Glutamatergic neuron (in vitro differentiated cells): ENCODE results near the gene IP6K1. TPM values are rescaled to one million over a fixed set of nuclear protein-coding genes. Genes with fewer than 3 reads are reported as not detected.

Source experiments
- DNase-seq: peaks from one replicate; pipeline ENCODE4 v3.0.0; 2022
- H3K27ac Mint-ChIP-seq: one replicate; pipeline ENCODE4 v1.8.0; 2020; ENCODE audit warnings: mild to moderate bottlenecking, mixed read lengths, inconsistent platforms; ENCODE audit not compliant: unreplicated experiment
- H3K27me3 Mint-ChIP-seq: one replicate; pipeline ENCODE4 v1.8.0; 2020; ENCODE audit warnings: mild to moderate bottlenecking, moderate library complexity, mixed read lengths, inconsistent platforms; ENCODE audit not compliant: unreplicated experiment
- H3K36me3 Mint-ChIP-seq: one replicate; pipeline ENCODE4 v1.8.0; 2020; ENCODE audit warnings: mild to moderate bottlenecking, mixed read lengths, inconsistent platforms; ENCODE audit not compliant: unreplicated experiment
- H3K4me1 Mint-ChIP-seq: one replicate; pipeline ENCODE4 v1.8.0; 2020; ENCODE audit warnings: mild to moderate bottlenecking, low read depth, mixed read lengths, inconsistent platforms; ENCODE audit not compliant: unreplicated experiment
- H3K4me3 Mint-ChIP-seq: one replicate; pipeline ENCODE4 v1.8.0; 2020; ENCODE audit warnings: mild to moderate bottlenecking, mixed read lengths, inconsistent platforms; ENCODE audit not compliant: unreplicated experiment
- H3K9me3 Mint-ChIP-seq: one replicate; pipeline ENCODE4 v1.8.0; 2020; ENCODE audit warnings: mild to moderate bottlenecking, moderate library complexity, mixed read lengths, inconsistent platforms; ENCODE audit not compliant: unreplicated experiment
- total RNA-seq: library from RNA; stranded (reverse); fragmentation: NEBNext Ultra II Directional; extraction: Animal tissue kit (Norgen Biotek cat#: 25700); gene quantifications from one replicate; pipeline ENCODE4 v1.2.1, GENCODE V29; 2021; ENCODE audit not compliant: unreplicated experiment
- TF ChIP-seq, protein P1 (sequence below): fragments of 200-600 bp; sonication (generic); IDR thresholded peaks from one replicate; pipeline ENCODE4 v1.5.0; 2021; ENCODE audit not compliant: partially characterized antibody, unreplicated experiment

Gene IP6K1
- total RNA-seq, 1 donor from 2014 or later: 44.6 TPM

DNA sequence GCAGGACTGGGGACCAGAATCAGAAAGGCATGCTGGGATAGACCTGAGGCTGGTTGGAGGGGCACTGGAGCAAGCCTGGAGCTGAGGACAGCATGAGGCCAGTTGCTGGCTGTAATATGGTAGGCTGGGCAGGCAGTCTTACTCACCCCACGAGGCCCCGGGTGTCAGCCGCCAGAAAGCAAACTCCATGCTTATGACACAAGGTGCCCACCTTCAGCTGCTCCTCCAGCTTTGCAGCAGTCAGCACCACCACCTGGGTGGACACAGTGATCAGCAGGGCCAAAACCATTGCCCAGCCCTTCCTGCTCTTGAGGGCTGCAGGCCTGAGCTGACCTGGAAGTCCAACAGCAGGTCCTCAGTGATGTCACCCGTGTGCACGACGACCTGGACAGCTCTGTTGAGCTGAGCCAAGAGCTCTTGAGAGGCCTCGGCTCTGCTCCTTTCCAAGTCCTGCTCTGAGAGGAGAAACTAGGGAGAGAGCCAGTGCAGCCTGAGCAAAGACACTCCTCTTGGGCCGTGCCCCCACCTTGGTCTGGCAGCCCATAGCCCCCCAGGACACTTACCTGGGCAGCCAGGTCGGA is 26.7 kb upstream of the IP6K1 start:
- no peaks in the 10 kb centered on the region for H3K36me3 Mint-ChIP-seq
- peaks cover 8% of the 10 kb centered on the region for H3K27me3 Mint-ChIP-seq
- no peak overlapping the region for H3K27ac Mint-ChIP-seq
- H3K9me3 Mint-ChIP-seq: peaks cover 3% of the 10 kb centered on the region
- TF ChIP-seq, protein P1, sequence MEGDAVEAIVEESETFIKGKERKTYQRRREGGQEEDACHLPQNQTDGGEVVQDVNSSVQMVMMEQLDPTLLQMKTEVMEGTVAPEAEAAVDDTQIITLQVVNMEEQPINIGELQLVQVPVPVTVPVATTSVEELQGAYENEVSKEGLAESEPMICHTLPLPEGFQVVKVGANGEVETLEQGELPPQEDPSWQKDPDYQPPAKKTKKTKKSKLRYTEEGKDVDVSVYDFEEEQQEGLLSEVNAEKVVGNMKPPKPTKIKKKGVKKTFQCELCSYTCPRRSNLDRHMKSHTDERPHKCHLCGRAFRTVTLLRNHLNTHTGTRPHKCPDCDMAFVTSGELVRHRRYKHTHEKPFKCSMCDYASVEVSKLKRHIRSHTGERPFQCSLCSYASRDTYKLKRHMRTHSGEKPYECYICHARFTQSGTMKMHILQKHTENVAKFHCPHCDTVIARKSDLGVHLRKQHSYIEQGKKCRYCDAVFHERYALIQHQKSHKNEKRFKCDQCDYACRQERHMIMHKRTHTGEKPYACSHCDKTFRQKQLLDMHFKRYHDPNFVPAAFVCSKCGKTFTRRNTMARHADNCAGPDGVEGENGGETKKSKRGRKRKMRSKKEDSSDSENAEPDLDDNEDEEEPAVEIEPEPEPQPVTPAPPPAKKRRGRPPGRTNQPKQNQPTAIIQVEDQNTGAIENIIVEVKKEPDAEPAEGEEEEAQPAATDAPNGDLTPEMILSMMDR: no peak
- no peak for DNase-seq
- H3K4me3 Mint-ChIP-seq: no peak overlapping the region
- H3K4me1 Mint-ChIP-seq: no peaks in the 10 kb centered on the region

DNA sequence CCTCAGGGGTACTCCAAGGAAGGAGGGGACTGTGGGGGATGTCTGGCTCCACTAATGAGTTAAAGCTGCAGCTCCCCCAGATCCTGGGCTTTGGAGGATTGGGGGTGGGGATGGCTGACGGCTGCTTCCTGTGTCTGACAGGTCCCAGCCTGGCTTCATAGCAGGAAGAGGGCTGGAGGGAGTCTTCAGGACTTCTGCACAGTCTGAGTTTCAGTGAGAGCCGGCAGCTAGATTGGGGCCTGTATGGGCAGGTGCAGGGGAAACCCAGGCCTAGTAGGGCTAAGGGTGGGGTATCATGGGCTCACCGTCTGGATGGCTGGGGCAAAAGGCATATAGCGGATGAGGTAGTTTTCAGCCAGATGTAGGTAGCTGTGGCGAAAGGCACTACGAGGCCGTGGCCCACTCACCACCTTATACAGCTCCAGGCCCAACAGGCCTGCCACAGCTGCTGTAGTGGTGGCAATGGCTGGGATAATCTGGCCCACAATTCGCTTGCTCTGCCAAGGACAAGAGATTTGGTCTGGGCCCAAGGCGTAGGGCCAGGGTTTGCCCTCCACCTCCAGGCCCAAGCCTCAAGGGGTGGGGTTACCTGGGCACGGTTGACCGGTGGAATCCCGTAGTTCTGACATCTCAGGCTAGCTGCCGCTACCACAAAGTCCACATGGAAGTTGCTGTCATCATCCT is 21.2 kb upstream of the IP6K1 start:
- Mint-ChIP-seq H3K27ac (no peak overlapping the region), H3K4me1 (peaks cover 11% of the 10 kb centered on the region), H3K9me3 (peaks cover 8% of the 10 kb centered on the region), H3K36me3 (no peaks in the 10 kb centered on the region), H3K27me3 (peaks cover 9% of the 10 kb centered on the region), H3K4me3 (no peak overlapping the region)
- TF ChIP-seq, protein P1: no peak
- no peak for DNase-seq

DNA sequence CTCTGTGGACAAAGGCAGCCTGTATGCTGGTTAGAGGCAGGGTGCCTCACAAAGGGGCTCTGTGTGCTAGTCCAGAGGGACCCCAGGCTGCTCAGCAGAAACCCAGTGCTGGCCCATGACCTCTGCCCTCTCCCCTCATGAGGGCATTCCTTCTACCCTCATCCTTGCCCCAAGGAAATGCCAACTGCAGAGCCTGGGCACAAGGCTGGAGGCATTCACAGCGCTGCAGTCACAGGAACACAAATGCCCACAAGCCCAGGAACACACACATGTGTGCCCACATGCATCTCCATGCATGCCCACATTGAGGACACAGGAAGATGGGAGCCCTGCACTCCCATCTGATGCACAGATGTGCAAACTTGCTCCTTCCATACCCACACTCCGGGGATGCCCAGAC is 20.5 kb upstream of the IP6K1 start:
- TF ChIP-seq, protein P1: no peak
- Mint-ChIP-seq H3K4me3 (no peak overlapping the region), H3K27me3 (peaks cover 13% of the 10 kb centered on the region), H3K4me1 (peaks cover 11% of the 10 kb centered on the region), H3K36me3 (no peaks in the 10 kb centered on the region), H3K9me3 (peaks cover 12% of the 10 kb centered on the region), H3K27ac (no peak overlapping the region)
- no peak for DNase-seq

DNA sequence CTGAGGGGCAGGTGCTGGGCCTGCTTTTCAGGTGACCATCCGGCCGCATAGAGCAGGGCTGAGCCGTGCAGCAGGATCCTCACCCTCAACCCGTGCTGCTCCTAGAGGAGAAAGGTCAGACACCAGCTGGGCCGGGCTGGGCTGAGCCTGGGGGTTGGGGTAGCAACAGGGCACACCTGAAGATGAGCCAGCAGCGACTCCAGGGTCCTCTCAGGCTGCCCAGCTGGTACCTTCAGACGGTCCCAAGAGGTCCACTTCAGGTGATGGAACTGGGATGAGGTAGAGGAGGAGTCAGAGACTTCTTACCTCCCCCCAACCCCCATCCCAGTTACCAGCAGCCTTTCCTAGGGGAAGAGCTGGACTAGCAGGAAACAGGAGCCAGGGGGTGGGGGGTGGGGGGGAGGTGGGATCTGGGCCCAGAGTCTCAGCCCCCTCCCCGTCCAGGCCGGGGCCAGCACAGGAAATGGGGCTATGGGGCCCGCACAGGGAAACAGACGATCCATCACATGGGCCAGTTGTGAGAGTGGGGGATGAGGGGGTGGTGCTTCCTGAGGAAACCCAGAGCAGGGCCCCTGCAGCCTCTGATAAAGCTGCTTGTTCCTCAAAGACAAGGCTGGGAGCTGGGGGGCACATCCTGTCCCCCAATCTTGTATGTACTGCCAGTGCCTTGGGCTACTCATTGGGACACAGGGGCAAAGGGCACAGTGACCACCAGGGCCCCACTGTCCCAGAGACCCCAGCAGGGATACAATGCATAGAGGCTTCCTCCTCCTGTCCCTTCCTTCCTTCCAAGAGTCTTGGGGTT is 19.8 kb upstream of the IP6K1 start:
- Mint-ChIP-seq H3K27me3 (peaks cover 16% of the 10 kb centered on the region), H3K9me3 (peaks cover 13% of the 10 kb centered on the region), H3K4me1 (peaks cover 11% of the 10 kb centered on the region), H3K27ac (no peak overlapping the region), H3K36me3 (no peaks in the 10 kb centered on the region), H3K4me3 (peak overlapping the region; percentile 49)
- no peak for DNase-seq
- TF ChIP-seq, protein P1: no peak
